IMR-90 (cell line): ENCODE results near the gene SPATA31D1.

Source experiments
- BHLHE40 ChIP-seq: fragments of 150-350 bp; IDR thresholded peaks from 2 replicates; pipeline ENCODE4 v1.6.1; 2016; ENCODE audit warnings: mild to moderate bottlenecking, low read depth, low read length
- CEBPB ChIP-seq: IDR thresholded peaks from 2 replicates; pipeline ENCODE4 v1.6.1; 2012; ENCODE audit warnings: low read depth, low read length, improper control_type of control experiment
- MAFK ChIP-seq: IDR thresholded peaks from 2 replicates; pipeline ENCODE4 v1.6.1; 2012; ENCODE audit warnings: low read depth, low read length, improper control_type of control experiment
- MAZ ChIP-seq: IDR thresholded peaks from 2 replicates; pipeline ENCODE4 v1.6.1; 2012; ENCODE audit warnings: low read depth, mild to moderate bottlenecking, low read length, improper control_type of control experiment, moderate library complexity, borderline replicate concordance
- MXI1 ChIP-seq: IDR thresholded peaks from 2 replicates; pipeline ENCODE4 v1.6.1; 2012; ENCODE audit warnings: low read depth, mild to moderate bottlenecking, low read length, moderate library complexity, borderline replicate concordance
- POLR2A ChIP-seq: IDR thresholded peaks from 2 replicates; pipeline ENCODE4 v1.6.1; 2012; ENCODE audit warnings: mild to moderate bottlenecking, low read depth, low read length
- RAD21 ChIP-seq: IDR thresholded peaks from 2 replicates; pipeline ENCODE4 v1.6.1; 2012; ENCODE audit warnings: low read length, improper control_type of control experiment
- RCOR1 ChIP-seq: IDR thresholded peaks from 2 replicates; pipeline ENCODE4 v1.6.1; 2012; ENCODE audit warnings: mild to moderate bottlenecking, low read length, improper control_type of control experiment; ENCODE audit not compliant: insufficient replicate concordance
- SMC3 ChIP-seq: fragments of 150-350 bp; IDR thresholded peaks from 2 replicates; pipeline ENCODE4 v1.6.1; 2016; ENCODE audit warnings: low read depth, mild to moderate bottlenecking, antibody characterized with exemption, low read length, moderate library complexity
- TF ChIP-seq, protein P1 (sequence below): conservative IDR thresholded peaks from 2 replicates; pipeline ENCODE4 v1.5.1; 2012; ENCODE audit warnings: mild to moderate bottlenecking, low read depth, low read length, improper control_type of control experiment
- TF ChIP-seq, protein P2 (sequence below): fragments of 150-350 bp; IDR thresholded peaks from 2 replicates; pipeline ENCODE4 v1.6.1; 2016; ENCODE audit warnings: low read depth, mild to moderate bottlenecking, low read length, moderate library complexity, borderline replicate concordance

DNA sequence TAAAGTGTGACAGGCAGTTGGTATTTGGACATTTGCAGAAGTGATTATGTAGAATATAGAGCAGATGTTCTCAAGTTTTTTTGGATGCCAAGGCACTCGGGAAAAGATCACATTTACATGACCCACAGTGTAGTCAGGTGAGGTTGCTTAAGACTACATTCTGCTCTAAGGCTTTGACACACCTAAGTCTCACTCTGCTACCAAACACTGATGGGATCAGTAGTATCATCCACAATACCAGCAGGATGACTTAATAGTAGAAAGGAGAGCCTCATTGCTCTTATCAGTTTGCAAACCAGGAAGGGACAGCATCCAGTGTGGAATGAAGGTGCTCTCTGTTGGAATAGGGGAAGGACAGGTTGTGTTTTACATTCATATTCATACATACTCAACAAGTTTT is 2.5 kb upstream of the SPATA31D1 start:
- TF ChIP-seq, protein P1, sequence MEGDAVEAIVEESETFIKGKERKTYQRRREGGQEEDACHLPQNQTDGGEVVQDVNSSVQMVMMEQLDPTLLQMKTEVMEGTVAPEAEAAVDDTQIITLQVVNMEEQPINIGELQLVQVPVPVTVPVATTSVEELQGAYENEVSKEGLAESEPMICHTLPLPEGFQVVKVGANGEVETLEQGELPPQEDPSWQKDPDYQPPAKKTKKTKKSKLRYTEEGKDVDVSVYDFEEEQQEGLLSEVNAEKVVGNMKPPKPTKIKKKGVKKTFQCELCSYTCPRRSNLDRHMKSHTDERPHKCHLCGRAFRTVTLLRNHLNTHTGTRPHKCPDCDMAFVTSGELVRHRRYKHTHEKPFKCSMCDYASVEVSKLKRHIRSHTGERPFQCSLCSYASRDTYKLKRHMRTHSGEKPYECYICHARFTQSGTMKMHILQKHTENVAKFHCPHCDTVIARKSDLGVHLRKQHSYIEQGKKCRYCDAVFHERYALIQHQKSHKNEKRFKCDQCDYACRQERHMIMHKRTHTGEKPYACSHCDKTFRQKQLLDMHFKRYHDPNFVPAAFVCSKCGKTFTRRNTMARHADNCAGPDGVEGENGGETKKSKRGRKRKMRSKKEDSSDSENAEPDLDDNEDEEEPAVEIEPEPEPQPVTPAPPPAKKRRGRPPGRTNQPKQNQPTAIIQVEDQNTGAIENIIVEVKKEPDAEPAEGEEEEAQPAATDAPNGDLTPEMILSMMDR, result no peak
- TF ChIP-seq SMC3 (no peak), BHLHE40 (no peak), POLR2A (no peak), RCOR1 (no peak), RAD21 (no peak), CEBPB (no peak), MXI1 (no peak), MAZ (no peak), MAFK (no peak)
- TF ChIP-seq, protein P2, sequence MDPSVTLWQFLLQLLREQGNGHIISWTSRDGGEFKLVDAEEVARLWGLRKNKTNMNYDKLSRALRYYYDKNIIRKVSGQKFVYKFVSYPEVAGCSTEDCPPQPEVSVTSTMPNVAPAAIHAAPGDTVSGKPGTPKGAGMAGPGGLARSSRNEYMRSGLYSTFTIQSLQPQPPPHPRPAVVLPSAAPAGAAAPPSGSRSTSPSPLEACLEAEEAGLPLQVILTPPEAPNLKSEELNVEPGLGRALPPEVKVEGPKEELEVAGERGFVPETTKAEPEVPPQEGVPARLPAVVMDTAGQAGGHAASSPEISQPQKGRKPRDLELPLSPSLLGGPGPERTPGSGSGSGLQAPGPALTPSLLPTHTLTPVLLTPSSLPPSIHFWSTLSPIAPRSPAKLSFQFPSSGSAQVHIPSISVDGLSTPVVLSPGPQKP, result no peak
